HG03521 (cell line): ENCODE measurements around the gene FAM24A.

Source experiments
- ATAC-seq: cut with Tn5 transposase; IDR thresholded peaks from one replicate; pipeline ENCODE4 v1.9.1; 2021; ENCODE audit warnings: mild to moderate bottlenecking, moderate library complexity; ENCODE audit not compliant: unreplicated experiment

Gene FAM24A

DNA sequence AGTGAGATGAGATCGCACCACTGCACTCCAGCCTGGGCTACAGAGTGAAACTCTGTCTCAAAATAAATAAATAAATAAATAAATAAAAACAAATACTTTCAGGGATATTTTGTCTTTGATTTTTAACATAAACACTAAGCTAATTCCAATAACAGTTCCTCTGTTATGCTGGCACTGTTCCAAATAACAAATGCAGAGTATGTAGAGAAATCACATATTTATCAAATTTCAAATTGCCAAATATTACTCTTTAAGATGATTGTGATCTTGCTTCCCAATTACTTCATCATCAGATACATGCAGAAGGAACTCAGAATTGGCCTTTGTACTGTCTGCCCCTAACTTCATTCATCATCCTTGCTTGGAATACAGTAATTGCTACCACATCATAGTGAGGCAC lies 19.7 kb downstream of the FAM24A start:
- no peak for ATAC-seq

DNA sequence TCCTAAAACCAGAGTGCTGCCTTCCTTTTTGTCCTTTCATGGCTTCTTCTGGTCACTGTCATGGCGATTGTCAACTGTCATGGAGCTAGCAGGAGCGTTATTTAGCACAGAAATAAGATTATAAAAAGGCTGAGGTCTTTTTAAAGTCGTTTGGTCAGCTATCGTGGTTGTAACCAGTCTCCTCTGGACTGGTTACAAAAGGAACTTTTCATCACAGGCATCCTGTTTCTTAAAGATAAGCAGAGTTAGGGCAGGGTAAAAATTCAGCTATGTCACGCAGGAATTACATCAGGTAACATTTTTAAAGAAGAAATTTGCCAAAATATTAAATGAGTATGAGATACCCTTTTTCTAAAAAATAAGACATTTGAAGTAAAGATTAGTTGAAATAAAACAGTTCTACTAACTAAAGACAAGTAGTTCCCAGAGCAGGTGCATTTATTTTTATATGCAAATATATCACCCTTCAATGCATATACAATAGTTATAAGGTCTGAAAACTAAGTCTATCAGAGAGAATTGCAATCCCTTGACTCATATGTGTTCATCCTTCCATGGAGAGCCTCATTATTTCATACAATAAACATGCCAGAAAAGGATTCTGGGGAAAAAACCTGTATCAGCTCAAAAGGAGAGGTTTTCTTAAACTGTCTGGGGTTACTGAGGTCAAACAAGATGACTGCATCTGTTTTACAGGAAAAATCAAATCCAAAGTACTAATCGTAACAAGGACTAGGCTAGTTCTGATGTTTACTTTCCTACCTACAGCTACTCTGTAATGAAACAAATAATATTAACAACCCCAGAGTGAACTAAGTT lies 20.9 kb downstream of the FAM24A start:
- no peak for ATAC-seq

DNA sequence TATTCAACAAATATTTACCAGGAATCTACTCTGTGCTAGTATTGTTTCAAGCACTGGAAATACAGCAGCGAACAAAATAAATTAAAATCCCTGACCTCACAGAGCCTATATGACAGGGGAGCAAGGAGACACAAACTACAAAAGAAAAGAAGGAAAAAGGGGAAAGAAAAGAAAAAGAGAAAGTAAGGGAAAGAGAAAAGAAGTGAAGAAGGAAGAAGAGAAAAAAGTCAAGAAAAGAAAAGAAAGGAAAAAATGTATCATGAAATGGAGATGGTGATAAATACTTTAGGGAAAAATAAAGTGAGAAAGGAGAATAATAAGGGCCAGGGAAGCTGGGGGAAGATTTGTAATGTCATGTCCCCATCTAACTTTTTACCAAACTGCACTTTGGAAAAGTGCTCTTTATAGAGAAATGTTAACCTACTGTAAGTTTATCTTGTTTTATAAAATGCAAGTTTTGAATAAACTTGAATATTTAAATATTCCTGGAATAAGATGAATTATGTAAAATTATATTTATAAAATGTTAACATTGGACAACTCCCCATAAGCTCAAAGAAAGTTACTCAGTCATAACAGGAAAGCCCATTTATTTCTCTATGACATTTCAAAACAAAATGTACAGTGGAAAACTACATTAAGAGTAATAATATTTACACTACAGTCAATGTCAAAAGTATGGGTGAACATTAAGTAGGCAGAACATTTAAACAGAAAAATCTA lies 28.9 kb downstream of the FAM24A start:
- ATAC-seq = no peak

DNA sequence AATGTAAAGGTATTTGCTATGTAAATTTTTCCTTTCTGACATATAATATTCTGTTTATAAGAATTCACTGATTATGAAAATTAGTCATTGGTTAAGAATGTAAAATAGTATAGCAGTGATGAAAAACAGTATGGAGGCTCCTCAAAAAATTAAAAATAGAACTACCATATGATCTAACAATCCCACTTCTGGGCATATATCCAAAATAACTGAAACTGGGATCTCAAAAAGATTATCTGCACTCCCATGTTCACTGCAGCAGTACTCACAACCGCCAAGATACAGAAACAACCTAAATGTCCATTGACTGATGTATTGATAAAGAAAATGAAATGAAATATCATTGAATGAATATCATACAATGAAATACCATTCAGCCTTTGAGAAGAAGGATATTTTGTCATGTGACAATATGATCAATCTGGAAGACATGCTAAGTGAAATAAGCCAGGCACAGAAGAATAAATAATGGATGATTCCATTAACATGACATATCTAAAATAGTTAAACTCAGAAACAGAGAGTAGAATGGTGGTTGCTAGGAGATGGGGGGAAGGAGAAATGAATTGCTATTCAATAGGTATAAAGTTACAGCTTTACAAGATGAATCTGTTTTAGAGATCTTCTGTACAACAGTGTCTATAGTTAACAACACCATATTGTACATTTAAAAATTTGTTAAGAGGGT lies 29.6 kb downstream of the FAM24A start:
- no peak for ATAC-seq

DNA sequence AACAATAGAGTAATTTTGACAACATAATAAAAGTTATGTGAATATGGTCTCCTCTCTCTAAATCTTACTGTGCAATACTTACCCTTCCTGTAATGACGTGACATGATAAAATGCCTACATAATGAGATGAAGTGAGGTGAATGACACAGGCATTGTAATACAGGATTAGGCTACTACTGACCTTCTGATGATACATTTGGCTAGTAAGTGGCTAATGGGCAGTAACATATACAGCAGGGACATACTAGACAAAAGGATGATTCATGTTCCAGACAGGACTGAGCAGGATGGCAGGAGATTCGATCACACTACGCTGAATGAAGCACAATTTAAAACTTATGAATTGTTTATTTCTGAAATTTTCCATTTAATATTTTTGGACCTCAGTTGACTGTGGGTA lies 38.9 kb downstream of the FAM24A start:
- no peak for ATAC-seq

DNA sequence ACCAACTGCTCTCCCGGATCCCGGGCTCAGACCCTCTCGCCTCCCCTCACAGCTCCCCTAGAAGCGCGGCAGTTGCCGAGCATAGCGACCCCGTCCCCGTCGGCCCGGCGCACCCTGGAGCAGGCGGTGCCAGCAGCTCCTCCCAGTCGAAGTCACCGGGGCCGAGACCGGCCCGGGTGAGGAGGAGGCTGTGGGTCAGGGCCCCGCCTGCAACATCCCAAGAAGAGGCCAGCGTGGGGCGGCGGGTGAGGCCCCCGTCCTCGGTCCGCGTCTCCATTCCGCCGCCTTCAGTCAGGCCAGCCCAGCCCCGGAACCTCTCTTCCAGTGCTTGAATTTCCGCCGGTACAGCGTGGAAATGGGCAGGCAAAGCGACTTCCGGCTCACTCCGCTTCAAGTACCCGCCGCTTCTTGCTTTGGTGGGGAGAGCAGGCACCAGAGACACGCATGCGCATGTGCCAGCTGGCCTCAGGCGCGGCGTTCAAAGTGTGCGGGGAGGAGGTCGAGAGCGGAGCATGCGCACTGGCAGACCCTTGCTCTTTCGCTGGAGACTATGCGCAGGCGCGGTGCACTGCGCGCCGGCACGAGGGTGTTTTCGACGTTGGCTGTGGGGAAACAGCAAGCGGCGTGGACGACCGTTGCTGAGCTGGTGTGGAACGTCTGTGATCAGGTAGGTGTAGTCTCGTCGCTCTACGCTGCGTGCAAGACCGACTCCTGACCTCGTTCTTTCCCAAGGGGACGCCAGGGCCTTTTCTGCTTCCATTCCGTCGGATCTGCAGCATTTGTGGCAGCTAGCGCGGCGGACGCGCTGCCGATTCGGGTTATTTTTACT lies 43.7 kb downstream of the FAM24A start, which contains the start of gene C10orf88:
TSS of gene C10orf88 (minus strand) at position 326 of the 829 bp plus-strand sequence. CDS start at position 277, 49 bp downstream.
- ATAC-seq = peak; percentile 97

DNA sequence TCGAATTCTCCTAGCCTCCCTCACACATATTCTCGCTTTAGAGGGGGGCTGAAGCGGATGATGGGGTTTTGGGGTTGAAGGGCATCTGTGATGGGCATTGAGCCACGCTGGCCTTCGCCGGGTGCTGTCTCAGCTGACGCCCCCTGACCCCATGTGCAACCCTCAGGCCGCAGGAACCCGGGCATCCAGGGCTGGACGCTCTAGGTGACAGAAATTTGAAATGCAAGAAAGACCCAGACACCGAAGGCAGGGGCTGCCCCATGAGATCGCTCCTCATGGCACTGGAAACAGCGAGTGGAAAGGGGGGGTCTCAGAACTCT lies 44.3 kb downstream of the FAM24A start:
- ATAC-seq = no peak

DNA sequence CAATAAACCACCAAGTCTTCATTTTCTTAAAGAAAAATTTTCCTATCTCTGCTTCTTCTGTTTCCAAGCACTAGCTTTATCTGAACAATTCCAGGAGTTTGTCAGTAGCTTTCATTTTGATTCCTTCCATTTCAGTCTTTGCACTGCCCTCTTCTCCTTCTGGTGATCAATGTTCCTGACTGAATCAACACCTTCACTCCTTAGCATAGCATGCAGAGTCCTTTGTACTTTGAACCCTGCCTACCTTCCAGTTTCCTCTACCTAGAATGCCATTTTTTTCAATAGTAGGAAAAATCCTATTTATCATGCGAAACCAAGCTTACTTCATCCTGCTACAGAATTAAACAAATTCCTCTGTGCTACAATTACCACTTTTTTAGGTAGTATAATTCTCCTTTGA lies 45.5 kb downstream of the FAM24A start:
- ATAC-seq = no peak

DNA sequence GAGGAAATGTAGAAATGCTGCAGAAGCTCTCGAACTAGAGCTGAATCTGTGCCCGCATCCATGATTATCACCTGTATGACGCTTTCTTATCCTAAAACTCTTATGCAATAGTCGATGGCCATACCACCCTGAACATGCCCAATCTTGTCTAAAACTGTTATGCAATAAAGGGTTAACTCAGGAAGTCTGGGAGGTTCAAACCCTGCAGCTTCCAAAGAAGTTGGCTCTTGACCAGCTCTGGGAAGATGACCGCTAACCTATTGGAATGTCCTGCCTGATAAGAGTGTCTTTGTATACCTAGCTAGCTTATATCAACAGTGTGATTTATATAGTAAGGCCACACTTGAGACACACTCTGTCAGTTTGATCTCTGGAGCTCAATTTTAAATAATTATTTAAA lies 47.1 kb downstream of the FAM24A start:
- no peak for ATAC-seq

DNA sequence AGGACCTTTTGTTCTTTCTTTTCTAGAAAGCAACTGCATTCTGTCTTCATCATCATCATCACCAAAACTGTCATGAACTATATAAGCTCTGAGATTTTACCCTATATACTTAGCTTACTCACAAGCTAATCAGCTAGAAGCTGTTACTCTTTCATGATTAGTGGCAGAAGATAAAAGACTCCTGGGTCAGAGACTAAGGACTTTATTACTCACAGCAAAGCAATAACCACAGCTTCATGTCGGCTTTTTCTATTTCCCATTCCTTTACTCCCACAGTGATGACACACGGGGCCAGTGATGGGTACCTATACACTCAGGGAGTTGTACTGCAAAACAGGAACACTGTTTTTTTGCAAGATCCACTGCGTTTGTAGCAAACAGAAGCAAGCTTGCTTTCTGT lies 52.0 kb downstream of the FAM24A start:
- ATAC-seq = no peak
